ENCODE measurements around the gene UAP1L1.

DNA sequence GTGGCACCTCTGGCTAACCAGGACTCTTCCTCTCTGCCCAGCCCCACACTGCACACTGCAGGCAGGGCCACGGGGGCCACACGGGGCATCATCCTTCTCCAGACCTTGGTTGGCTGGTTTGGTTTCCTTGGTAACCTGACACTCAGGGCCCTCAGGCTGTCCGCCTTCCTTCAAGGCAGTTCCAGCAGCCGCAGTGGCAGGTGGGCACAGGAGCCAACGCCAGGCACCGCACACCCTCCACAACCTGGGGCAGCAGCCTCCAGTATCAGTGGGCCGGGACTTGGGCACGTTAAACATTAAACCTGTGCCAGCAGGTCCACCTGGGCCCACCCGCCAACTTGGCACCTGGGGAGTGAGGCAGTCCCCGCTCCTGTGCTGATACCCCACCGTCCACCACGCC, 33.3 kb upstream of the UAP1L1 start:
- TF ChIP-seq CTCF (IDR thresholded peaks at IDR 0.05) (no peak), POLR2A (IDR thresholded peaks at IDR 0.05) (no peak)
